SH-SY5Y (cell line): Measurements from ENCODE around the gene EIF2B1.

ENCODE experiments used
- GATA2 ChIP-seq: IDR thresholded peaks from 2 replicates; pipeline ENCODE4 v1.6.1; 2011; ENCODE audit warnings: mild to moderate bottlenecking, low read depth, low read length
- GATA3 ChIP-seq: IDR thresholded peaks from 2 replicates; pipeline ENCODE4 v1.6.1; 2011; ENCODE audit warnings: low read depth, mild to moderate bottlenecking, low read length, moderate library complexity

DNA sequence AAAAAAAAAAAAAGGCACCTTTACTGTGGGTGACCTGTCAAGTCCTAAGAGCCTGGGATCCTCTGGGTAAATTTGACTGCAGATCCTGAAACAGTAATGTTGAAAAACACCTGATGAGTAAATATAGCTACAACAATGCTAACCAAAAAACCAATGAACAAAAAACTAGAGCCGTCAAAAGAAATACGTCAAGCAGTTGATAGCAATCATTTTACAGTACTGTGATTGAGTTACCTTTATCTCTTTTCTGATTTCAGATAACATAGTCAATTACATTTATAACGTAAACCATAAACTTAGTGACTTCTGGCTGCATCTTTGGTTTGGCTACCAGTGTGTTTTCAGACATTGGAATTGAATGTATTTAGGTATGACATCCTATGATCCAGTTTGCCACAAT lies 55.2 kb downstream of the EIF2B1 start:
- TF ChIP-seq GATA2 (peak; percentile 59), GATA3 (peak; percentile 71)
